Umbilical cord (tissue), 2 donors: ENCODE measurements around the gene CELF4. TPM values are rescaled to one million over a fixed set of nuclear protein-coding genes. Genes with fewer than 3 reads are reported as not detected.

Experiments used
- DNase-seq: peaks from one replicate; pipeline ENCODE4 v3.0.0-alpha.2; 2015; ENCODE audit warnings: low spot score
- total RNA-seq: library from RNA; depleted of rRNA; stranded (reverse); fragments of >200 nt; gene quantifications from one replicate; pipeline ENCODE4 v1.2.3, GENCODE V29; 2014; ENCODE audit warnings: low replicate concordance; ENCODE audit not compliant: insufficient read depth

The CELF4 gene
- 5.3 TPM for total RNA-seq

DNA sequence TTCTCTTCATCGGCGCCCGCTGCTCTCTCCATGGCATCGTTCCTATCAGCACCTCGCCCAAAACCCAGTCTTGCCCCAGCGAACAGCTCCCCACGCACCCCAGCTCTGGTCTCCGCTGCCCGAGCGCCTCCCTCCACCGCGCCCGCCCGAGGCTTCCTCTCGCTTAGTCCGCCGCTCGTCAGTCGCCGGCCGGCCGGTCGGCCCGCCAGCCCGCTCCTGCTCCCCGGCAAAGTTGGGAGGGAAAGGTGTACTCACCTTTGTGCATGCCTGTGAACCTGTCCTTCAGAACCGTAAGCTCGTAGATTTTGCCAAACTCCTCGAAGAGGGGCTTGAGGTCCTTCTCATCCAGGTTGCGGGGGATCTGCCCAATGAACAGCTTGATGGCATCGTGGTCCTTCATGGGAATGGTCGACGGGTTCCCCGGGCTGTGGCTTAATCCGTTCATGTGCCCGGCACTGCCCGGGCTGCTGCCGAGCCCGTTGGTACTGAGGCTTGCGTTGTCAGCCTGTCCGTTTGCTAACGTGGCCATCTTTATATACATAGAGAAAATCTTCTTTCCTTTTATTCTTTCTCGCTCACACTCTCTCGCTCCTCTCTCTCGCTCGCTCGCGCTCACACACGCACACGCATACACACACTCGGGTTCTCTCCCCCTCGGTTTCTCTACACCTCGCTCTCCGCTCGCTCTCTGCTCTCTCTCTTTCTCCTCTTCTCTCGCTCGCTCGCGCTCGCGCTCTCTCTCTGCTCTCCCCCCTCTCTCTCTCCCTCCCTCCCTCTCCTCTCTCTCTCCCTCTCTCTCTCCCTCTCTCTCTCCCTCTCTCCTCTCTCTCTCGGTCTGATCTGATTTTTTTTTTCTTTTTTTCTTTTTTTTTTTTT is at the start of gene CELF4:
Gene CELF4, minus strand, starts transcription at position 698 of the 876 bp plus-strand sequence.
- peak; percentile 34 for DNase-seq

DNA sequence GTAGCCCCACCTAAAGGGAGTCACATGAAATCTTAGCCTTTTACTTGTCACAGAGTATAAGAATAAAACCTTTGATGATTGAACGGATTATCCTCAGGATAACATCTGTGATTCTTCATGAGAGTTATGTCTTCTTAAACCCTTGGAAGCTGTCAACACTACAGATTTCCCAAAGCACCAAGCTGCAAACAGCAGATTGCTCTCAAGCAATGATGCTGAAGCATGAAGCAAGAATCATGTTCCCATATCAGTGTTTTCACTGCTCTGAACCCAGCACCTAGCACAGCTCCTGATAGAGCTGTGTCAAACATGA is 47.6 kb upstream of the CELF4 start:
- DNase-seq, result peak; percentile 91

DNA sequence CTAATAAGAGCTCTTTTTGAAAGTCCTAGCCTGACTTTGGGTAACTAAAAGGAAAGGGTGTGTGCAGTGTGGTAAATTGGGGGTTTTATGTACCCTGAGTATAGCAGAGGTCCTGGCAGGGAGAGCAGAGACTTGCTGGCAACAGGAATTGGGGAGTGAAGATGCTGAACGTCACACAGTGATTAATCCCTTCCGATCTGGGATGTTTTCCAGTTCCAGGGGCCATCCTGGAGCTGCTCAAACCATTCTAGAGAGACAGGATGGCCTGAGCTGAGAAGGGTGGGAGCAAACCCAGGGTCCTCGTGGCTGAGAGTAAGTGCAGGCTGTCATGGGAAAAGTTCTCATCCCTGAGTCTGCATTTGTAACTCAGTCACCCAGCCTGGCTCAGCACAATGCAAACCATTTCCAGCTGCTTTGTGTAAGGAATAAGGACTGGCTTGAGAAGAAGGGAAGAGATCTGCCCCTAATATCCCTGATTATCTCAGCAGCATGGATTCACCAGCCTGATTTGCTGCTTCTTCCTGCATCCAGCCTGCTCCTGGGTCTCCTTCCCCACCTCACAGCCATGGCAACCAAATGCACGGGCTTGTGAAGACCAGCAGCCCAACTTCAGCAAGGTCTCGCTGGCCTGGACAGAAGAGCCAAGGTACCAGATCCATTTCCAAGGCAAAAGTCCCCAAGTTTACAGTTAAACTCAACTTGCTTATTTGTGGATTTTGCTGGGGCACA is 47.1 kb upstream of the CELF4 start:
- peak; percentile 78 for DNase-seq

DNA sequence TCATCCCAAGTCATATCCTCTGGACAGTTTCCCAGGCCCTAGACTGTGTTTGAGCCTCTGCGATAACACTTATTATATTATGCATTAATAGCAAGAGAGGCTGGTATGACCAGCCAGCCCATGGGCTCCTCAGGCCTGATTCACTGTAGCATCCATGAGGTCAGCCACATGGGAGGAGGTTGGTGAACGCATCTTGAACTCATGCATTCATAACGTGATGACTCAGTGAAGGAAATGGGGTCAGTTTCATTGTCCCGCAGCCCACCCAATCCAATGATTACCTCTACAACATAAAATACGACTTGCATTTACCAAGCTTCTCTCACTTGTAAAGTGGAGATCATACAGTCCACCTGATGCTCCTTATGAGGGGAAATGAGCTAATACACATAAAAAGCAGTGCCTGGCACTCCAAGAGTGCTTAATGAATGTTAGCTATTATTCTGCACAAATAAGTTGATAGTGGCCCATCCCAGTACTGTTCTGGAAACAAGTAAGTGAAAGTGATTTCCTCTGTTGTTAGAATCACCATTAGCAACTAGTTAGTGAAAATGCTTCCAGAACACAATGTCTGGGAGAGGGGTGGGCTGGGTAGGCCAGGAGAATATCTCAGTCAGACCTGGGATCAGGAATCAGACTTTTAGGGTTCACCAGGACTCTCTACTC is 46.1 kb upstream of the CELF4 start:
- no peak for DNase-seq

DNA sequence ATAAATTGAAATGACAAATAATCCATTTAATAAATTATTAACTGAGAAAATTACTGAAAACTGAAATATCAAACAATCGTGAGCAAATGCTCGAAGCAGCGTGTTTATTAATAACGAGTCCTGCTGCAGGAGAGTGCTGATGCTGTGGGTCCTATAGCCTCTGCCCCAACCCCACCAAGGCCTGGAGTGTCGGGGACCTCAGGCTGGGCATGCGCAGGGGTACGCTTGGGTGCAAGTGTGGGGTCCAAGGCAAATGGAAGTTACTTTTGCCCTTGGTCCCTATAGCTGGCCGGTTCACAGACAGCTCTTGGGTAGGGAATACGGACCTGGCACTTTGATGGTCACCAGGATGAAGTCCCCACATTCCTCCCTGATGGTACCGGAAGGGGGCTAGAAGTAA is 43.3 kb upstream of the CELF4 start:
- DNase-seq, result no peak

DNA sequence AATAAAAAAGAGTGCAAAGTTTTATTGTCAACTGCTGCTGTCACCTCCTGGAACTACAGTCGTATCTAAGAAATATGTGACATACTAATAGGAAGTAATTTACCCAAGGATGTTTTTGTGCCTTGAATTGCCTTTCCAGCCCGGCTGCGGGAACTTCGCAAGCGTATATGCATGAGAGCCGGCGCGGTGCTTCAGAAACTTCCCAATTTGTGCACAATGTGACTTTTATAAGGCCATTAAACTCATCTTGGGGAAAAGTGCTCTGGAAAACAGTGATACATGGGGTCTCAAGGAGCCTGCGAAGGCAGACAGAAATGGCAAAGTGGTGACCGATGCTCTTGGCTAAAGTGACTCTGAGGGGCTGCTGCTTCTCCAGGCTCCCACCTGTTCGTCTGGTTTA is 41.7 kb upstream of the CELF4 start:
- DNase-seq, result no peak

DNA sequence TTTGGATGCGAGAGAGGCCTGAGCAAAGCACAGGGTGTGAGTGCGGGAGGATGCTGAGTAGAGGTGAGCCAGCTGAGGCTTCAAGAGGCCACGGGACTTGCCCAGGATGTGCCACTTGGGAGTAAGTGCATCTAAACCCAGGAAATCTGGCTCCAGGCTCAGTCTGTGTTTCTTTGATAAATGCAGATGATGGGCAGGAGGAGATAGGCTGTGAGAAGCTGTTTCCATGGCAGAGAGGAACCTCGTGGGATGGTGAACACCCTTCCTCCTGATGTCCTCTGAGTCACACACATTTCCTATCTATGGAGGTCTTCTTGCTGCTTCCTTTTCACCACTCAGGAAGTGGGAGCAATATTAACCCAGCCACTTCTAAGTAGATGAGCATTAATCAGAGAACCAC is 38.4 kb upstream of the CELF4 start:
- DNase-seq, result no peak

DNA sequence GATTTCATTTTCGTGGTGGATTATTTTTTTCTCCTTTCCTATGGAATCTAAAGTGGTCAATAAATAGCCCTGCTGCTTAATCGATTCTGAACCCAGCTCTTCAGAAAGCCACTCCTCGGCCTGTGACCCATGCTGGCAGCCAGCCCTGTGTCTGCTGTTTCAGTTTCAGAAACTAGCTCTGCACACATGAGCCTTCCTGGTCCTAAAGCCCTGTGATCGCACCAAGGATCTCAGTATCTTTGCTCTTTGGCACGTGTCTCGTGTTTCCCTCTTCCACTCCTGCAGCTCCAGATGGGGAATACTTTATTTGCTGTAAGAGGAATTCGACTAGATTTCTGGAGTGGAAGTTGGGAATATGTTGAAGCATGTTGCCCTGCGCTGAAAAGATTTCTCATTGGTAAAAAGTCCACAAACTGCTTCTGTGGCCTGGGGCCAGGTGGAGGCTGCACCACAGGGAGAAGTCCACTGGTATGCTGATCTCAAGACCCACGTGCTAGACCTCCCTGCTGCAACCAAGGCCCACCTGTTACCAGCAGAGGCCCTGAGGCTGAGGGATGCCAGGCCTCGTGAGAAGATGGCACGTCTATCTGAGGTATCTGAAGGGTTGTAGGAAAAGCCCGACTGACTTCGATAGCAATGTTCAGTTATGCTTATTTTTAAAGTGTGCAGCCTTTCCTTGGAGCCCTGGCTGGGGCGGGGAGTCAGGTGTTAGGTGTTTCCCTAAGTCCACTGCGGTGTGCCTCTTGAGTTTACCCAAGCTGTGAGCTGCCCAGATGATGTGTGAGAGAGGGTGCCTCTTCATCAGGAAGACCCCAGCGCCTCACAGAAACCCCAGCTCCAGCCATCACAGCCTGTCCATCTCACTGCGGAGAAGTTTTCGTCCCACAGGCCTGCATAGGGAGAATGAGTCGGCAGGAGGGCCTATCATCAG is 33.6 kb upstream of the CELF4 start:
- no peak for DNase-seq

DNA sequence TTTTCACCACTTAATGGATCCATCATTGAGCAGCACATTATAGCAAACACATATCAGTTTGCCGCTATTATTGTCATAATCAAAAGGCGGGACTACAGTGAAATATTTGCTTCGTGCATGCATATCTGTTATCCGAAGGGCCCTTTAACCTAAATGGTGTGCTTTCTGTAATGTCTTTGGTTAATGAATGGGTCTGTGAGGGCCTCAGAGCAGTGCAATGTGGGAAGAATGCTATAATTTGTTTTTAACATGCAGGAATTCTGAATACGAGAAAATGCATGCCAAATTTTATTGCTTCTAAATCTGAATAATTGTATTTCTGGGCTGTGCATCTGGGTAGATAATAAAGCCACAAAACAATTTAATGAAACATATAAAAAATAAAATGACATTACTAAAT is 32.8 kb upstream of the CELF4 start:
- DNase-seq, result no peak

DNA sequence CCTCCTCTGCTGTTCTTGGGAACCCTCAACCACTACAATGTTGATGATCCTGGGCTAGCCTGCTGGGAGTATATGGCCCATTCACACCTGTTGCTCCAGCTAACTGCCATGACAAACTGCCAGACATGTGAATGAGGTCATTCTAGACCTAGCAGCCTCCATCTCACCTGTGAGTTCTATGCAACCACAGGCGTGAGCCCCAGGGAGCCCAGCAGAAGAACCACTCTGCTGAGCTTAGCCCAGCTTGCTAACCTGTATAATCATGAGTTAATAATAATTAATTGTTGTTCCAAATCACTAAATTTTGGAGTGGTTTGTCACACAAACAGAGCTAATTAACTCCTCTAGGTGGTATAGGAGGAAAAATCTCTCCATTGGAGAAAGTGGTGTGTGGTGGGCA is 24.7 kb upstream of the CELF4 start:
- no peak for DNase-seq

DNA sequence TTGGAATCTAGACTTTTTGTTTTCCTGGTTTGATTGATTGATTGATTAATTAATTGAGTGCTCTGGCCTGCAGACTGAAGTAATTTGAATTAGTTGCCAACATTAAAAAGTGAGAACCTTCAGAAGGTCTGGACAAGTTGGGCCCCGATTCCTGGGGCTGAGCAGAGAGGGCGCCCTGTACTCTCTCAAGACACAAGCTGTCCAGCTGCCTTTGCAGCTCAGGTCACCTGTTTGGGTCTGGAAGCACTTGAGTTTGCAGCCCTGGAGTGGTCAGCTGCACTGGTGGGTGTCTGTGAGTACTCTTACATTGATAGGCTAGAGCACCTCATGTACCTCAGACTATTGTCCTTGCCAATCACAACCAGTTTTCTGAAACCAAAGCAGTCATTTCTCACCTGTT is 22.7 kb upstream of the CELF4 start:
- no peak for DNase-seq

DNA sequence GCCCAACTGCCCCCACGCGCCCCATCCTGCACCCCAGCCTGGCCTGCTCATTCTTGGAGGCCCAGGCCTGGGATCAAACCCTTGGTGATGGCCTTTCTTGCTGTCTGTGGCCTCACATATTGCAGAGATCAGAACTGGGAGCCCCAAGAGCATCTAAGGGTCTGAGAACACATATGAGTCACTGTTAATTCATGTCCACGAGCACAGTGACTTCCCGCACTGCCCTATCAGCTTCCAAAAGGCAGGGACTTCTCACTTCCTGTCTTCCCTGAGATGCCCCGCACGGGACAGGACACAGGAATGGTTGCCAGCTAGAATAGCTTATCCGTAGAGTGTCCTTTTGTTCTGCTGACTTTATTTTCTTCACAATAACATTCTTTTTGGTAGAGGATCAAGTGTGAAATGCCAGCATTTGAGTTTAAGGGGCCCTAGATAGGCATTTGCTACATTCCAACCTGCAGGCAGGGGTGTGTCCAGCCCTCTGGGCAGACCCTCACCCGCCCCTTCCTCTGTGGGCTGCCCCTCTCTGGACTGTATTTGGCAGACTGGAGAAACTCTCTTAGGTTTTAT is 21.1 kb upstream of the CELF4 start:
- DNase-seq, result no peak

DNA sequence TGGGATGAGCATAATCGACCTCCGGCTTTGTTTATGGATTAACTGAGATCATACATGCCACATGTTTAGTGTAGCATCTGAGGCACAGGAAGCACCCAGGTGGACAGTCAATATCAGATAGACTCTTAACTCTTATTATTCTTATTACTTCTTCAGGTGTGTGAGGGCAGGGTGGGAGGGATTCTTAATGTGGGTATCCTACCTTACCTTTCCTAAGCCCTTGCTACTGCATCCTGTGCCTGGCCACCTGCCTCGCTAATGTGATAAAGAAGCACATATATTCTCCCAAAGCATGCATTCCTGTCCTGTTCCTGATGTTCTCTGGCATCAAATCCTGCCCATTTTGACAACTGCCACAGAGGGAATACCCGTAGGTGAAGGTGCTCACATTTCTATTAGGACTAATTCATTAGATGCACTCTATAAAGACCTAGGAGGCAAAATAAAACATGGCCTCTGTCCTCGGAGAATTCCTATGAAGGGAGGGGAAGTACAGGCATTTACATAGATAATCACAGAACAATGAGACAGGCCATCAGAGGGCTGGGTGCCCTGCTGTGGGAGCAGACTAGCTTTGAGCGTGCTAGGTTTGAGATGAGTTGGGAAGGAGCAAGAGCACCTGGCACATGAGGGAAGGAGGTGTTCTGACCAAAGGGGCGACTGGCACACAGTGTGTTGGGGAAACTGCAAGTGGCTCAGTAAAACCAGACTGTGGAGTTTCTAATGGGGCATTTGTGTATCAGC is 19.5 kb upstream of the CELF4 start:
- DNase-seq, result no peak

DNA sequence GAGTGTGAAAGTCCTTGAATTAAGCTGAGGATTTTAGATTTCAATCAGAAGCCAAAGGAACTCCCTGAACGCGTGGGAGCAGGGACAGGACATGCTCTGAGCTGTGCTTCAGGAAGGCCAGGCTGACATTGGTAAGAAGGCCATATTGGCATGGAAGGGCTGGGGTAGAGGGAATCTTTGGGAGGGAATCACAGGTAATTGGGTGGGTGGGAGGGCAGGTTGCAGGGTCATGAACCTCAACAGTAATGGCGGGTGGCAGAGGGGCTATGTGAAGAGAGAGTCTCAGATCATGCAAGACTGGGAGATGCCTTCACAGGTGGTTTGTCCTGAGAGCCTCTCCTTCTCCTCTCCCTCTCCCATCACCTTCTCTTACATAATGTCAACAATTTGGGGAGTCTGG is 18.6 kb upstream of the CELF4 start:
- no peak for DNase-seq

DNA sequence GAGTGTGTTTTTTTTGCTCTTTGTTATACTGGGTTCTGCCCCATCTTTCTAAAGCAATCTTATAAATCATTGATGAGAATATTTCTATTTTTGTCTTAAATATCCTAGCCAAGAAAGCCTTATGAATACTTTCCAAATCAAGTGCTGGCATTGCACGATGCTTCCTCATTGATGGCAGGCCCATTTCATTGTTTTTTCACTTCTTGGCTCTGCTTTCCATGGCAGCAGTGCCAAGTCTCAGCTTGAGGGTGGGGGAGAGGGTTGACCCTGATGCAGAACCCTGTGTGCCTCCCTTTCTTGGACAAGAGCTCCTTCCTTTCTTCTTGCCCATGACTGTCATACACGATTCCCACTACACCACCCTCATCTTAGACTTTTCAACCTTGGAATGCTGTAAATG is 16.7 kb upstream of the CELF4 start:
- no peak for DNase-seq

DNA sequence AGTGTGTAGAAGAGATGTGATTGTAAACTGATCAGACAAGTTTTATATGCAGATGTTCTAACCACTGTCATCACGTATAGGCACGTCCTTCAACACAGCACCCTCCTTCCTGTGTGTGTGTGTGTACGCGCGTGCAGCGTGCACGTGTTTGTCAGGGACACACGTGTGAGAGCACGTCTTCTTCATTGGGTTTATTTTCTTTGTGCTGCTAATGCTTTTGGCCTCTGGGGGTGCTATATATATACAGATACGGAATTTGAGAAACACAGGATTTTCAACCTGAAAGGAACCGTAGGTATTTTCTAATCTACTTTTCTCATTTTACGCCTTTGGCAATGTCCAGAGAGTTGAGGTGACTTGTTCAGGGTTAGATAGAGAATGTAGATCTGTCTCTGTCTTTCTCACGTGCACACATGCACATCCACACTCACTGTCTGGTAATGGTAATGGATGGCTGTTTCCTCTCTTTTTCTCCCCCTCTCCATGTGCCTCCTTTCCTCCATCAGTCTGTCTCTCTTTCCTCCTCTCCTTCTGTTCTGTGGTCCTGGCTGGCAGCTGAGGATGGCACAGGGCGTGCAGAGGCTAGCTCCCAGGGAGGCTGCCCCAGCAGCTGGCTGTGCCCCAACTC is 13.4 kb upstream of the CELF4 start:
- DNase-seq, result peak; percentile 28

DNA sequence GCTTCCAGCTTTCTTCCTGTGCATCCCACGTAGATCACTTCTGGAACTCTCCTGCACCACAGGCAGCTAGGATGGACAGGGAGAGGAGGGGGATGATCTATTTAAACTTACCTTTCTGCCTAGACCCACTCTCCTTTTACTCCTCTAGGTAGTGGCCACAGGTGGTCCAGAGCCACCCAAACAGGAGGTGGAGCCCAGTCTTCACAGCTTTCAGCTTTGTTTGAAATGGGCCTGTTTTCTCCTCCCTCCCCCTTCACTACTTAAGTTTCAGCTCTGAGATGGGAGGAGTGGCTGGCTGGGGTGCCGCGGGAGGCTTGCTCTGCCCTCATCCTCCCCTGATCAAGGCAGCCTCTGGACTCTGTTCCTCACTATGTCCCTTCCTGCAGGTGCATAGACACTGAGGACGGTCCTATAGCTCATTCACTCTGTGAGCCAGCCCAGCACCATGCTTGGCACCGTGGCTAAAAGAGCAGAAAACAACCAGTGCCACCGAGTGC is 12.6 kb upstream of the CELF4 start:
- no peak for DNase-seq

DNA sequence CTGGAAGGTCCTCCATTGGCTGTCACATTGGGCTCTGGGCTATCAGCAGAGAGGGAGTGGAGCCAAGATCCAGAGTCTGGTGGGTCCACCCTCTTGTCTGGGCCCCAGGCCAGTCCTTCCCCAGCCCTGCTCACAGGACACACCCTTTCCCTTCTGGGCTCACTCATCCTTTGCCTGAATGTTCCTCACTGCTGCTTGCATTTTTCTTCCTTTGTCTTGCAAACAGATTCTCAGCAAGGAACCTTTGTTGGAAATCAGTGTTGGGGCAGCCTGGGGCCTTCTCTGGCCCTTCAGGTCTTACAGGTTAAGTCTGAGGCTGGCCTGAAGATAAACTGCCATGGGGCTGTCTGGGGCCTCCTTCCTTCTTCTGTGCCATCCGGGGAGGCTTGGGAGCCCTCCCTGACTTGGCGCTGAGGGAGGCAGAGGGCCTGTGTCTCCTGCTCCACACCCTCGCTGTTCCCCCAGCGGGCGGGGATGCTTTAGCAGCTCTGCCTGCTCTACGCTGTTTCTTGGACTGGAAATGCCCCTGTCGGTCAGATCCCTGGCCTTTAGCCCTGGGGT is 11.5 kb upstream of the CELF4 start:
- DNase-seq, result peak; percentile 82

DNA sequence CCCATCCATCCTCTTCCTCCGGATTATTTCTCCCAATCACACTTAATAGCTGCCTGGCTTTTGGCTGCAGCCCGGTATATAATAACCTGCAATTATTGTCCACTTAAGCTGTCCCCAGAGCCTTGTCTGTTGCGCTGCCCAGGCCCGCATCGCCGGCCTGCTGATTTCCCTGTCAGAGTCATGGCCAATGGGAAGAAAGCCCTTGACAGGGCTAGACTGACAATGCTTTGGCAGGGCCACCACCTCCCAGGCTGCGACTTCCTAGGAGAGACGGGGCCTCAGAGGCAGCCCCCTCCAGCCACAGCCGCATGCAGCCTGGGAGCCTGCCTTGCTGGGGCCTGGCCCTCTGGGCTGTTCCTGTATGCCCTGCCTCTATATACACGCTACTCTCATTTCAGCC is 10.0 kb upstream of the CELF4 start:
- DNase-seq, result no peak
